GM18873 (cell line): ENCODE results near the gene VPS25.
"Not testable (repeated sequence)": the region's sequence is repeated elsewhere in the genome, so short reads cannot be mapped to it uniquely, and the experiment has no call there.

Experiments used
- ATAC-seq: cut with Tn5 transposase; IDR thresholded peaks from one replicate; pipeline ENCODE4 v1.9.1; 2021; ENCODE audit warnings: mild to moderate bottlenecking, moderate library complexity, moderate number of reproducible peaks; ENCODE audit not compliant: unreplicated experiment, low FRiP score

The VPS25 gene

DNA sequence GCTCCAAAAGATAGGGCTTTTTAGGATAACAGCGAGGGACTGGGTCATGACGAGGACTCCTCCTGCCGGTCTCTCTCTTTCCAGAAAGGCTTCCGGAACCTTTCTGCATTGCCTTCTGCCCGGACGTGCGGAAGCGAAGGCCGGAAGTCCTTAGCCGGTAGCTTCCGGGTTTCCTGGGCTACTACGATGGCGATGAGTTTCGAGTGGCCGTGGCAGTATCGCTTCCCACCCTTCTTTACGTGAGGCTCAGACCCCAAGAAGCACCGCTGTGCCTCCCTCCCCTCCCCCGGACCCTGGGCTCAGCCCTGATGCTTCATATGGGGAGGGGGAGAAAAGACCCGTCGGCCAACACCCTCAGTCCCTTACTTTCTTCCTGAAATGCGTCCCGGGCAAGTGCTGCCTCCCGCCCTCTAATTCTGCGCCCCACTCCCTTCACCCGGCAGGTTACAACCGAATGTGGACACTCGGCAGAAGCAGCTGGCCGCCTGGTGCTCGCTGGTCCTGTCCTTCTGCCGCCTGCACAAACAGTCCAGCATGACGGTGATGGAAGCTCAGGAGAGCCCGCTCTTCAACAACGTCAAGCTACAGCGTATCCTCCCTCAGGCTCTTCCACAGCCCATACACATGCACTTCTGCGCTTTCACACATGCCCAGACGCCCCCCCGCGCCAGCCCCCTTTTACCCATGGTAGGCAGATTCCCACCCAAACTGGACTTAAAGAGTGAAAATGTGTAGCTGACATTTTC is at the start of gene VPS25:
VPS25 (plus strand) TSS at position 160 of the 746 bp plus-strand sequence; CDS start at position 187, 27 bp downstream.
- no peak for ATAC-seq

GRCh38 chr17:42723636-42724035 is 49.6 kb upstream of the VPS25 start:
- ATAC-seq: no peak

DNA sequence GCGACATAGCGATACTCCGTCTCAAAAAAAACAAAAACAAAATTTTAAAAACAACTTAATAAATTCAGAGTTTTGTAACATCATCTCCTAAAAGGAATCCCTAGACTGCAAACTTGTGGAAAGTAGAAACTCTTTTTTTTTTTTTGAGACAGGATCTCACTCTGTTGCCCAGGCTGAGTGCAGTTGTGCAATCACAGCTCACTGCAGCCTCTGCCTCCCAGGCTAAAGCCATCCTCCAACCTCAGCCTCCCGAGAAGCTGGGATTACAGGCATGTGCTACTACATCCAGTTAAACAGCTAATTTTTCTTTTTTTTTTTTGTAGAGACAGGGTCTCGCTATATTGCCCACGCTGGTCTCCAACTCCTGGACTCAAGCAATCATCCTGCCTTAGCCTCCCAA is 48.1 kb upstream of the VPS25 start:
- no peak for ATAC-seq

- no peak for ATAC-seq
Observed at GRCh38 chr17:42740699-42741098, 32.5 kb upstream of the VPS25 start.

DNA sequence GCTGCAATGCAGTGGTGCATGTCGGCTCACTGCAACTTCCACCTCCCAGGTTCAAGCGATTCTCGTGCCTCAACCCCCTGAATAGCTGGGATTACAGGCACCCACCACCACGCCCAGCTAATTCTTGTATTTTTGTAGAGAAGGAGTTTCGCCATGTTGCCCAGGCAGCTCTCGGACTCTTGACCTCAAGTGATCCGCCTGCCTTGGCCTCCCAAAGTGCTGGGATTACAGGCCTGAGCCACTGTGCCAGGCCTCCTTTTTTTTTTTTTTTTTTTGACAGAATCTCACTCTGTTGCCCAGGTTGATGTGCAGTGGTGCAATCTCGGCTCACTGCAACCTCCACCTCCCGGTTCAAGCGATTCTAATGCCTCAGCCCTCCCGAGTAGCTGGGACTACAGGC is 30.3 kb upstream of the VPS25 start:
- ATAC-seq: not testable (repeated sequence)

- no peak for ATAC-seq
Observed at GRCh38 chr17:42743595-42744282, 29.5 kb upstream of the VPS25 start.

DNA sequence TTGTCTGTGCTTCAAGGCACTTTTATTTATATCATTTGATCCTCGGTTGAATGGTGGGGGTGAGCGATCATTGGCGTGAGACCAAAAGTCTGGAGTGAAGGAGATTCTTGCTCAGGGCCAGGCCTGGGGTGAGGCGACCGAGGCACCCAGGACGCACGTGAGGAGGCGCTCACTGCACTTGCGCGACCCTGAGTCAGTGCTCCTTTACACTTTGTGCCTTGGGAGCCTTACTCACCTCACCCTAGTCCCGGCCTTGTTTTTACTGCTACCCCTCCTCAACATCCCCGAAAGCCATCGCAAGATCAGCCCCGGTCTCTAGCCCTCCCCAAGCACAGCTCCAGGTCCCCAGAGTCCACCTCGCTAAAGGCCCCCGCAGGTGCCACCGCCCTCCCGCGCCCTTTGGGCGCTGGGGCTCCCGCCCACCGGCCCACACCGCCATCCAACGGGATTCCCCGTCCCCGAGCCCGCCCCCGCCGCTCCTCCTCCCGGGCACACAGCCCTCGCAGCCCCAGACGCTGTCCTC is 28.9 kb upstream of the VPS25 start:
- ATAC-seq: peak; percentile 15

DNA sequence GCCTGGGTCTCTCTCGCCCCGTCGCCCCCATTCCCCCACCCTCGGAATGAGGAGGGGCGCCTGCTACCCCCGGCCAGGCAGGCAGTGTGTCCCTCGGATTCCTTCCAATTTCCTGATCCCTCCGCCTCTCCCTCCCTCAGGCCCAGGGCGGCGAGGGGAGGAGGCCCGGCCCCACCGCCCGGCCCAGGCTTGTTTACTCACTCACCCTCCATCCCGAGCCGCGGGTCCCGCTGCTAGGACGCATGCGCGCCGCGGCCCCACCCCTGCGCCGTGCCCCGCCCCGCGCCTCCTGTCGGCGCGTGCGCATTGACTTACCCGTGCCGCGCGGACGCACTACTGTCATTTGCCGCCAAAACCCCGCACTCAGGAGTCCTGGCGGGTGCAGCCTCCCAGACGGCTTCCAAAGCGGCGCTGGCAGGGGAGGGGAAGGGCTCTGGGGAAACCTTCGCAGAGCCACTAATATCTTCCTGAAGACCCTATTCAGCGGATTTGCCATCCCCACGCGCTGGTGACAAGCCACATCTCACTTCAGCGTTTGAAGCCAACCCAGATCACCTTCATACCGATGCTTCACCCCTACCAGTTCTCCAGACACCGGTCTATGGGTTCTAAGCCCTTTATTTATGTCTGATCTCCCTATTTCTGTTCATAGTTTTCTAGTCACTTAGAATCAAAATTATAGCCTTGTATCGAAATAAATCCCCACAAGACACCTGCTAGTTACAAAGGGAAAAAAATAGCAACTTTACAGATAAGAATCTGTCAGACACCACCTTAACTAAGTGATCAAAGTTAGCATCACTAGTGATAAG is 28.2 kb upstream of the VPS25 start, which contains the start of gene EZH1:
EZH1 (minus strand) TSS at position 235 of the 812 bp plus-strand sequence. CDS start 16,099 bp downstream, outside the sequence.
- peak; percentile 70 for ATAC-seq

DNA sequence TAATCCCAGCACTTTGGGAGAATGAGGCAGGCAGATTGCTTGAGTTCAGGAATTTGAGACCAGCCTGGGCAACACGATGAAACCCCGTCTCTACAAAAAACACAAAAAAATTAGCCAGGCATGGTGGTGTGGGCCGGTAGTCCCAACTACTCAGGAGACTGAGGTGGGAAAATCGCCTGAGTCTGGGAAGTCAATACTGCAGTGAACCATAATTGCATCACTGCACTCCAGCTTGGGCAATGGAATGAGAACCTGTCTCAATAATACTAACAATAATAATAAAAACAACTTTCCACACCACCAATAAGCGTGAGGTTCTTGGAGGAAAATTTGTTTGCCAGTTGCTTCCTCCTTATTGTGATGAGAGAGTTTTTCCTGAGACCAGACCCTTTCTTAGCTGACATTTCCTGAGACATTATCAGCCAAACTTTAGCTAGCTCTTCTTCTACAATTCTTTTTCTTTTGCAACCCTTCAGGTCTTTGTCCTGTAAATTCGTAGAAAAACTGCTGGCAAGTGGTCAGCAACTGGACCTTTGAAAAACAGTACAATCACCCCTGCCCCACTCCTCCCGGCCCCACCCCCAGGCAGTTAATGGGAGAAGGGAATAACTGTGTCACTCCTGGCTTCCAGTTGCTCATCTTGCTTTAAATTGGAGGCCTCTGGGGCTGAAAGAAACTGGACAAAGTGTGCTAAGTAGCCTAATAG is 24.9 kb upstream of the VPS25 start:
- no peak for ATAC-seq

DNA sequence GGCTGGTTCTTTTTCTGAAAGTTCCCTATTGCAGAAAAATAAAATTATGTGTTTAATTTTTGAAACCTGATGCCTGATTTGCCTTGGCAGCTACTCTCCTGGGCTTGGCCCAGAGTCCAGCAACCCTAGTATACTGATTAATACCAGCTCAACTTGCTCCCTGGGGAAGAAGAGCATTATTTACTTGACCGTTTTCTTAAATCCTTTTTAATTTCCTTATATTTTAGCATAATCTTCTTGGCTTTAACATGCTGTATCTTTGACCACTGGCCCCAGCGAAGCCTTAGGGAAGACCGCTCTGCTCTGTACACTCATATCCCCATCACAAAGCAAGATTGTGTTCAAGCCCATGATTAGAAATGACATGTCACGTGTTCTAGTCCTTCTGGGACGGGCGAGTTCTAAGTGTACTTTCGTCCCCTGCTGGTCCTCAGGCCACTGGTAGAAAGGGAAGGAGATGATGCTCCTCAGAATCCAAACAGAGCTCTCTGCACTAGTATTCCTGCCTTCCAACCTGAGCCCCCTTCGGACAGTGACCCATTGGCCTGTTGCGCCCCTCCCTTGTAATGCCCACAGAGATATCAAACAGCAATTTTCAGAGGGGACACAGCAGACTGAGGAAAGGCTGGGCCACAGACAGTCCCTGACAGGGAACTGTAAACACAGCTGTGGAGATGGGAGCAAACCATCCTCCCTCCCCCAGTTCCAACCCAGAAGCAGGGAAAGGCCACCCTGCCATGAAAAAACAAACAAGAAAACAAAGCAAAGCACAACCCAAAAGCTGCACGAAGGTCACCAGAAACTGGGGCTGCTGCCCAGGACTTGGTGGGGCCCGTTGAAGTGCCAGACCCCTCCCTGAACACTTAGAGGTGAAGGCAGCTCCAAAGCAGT is 24.1 kb upstream of the VPS25 start:
- no peak for ATAC-seq

DNA sequence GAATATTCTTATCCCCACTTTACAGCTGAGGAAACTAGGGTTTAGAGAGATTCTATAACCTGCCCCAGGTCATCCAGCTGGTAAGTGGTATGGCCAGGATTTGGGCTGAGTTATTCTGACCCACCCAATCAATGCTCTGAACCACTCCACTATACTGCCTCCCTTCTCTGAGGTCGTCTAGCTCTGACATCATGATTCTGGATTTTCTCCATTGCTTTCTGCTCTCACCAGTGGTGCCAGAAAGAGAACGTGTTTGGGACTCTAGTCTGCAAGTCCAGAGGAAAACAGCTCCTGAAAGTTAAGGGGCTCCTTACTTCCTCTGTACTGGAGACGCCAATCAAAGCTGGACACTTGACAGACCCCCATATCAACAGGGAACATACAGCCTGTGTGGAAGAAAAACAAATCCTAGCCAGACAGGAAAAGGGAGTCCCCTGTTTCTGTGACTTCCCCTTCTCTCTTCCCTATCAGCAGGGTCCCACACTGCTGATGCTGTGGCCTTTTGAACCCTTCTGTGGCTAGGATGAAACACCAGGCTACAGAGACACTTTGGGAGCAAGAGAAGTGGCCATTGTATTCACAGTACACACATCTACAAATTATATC is 22.4 kb upstream of the VPS25 start:
- no peak for ATAC-seq

DNA sequence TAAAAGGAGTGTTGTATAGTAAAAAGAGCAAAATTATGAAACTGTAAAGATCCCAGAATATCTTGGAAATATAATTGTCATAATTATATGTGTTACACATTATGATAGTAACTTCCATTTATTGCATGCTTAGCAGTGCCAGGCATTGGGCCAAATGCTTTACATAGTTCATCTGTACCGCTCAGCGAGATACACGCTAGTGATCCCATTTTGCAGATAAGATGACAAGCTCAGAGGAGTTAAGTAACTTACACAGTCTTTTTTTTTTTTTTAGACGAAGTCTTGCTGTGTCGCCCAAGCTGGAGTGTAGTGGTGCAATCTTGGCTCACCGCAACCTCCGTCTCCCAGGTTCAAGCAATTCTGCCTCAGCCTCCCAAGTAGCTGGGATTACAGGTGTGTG is 21.6 kb upstream of the VPS25 start:
- no peak for ATAC-seq

DNA sequence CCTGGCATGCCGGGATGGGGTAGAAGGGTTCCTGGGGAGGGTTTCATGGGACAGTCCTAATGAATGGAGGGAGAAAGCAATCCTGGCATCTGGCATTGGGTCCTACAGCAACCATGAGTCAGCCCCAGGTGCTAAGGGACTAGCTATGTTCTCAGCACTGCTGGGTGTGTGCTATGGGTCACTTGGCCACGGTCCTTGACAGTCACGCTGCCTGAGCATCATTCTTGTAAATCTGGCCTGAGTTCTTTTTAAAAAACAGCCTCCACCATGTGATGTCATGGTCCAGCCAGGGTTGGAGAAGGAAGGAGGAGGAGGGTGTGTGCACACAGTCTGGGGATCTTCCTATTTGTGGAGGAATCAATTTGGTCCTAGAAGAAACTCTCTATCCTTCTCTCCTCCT is 18.5 kb upstream of the VPS25 start:
- no peak for ATAC-seq

GRCh38 chr17:42759982-42760651 is 13.1 kb upstream of the VPS25 start:
- ATAC-seq: no peak

DNA sequence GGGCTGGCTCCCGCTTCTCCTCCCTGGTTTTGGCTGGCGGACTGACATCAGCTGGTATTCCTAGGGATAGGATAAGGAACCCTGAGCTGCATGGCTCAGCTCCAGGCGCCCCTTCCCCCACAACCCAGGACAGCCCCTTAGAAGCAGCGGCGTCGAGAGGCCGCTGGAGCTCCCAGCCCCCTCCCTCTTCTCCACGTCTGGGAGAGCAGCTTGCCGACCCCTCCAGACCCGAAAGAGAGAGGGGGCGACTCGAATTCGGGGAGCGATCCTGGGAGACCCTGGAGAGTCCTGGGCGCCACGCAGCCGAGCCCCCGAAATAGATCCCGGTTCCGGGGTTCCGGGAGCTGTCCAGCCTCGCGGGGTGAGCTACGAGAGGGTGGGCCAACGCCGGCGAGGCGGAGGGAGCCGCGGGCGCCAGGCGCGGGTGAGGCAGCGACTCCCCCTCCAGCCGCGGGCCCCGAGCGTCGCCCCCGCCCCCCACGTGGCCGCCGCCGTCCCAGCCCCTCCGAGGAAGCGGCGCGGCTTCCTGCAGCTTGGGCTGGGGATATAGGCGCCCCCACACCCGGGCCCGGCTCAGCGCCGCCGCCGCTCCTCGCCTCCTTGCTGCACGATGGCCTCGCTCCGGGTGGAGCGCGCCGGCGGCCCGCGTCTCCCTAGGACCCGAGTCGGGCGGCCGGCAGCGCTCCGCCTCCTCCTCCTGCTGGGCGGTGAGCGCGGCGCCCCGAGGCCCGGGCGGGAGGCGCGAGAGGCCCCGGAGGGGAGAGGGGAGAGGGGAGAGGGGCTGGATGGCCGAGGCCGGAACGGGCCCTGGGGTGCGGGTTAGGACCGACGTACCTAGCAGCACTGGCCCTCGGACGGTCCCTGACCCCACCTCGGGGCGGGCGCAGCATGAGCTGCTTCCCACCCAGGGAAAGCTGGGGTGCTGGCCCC is 12.3 kb upstream of the VPS25 start, which contains the start of gene RAMP2:
RAMP2 (plus strand) TSS at position 576 of the 930 bp plus-strand sequence; CDS start at position 611, 35 bp downstream.
- no peak for ATAC-seq

DNA sequence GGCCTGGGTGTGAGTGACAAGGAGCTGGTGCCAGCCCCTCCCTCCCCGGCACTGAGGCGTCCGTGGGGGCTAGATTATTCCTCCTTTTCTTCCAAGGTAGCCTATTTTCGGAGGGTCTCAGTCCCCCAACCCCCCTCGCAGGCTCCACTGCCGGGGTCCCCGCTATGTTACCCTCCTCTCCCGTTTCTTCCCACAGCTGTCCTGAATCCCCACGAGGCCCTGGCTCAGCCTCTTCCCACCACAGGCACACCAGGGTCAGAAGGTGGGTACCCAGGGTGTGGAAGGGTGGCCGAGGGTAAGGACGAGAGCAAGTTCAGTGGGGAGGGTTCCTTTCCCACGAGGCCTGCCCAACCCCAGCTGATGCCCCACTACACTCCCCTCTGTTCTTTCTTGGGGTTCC is 11.6 kb upstream of the VPS25 start:
- ATAC-seq: no peak

DNA sequence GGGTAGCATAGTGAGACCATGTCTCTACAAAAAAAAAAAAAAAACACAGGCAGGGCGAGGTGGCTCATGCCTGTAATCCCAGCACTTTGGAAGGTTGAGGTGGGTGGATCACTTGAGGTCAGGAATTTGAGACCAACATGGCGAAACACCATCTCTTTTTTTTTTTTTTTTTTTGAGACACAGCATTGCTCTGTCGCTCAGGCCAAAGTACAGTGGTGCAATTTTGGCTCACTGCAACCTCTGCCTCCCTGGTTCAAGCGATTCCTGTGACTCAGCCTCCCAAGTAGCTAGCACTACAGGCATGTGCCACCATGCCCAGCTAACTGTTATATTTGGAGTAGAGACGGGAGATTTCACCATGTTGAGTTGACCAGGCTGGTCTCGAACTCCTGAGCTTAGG is 7.1 kb upstream of the VPS25 start:
- ATAC-seq: no peak
